ENCODE data around the gene RAI14. TPM values are rescaled to one million over a fixed set of nuclear protein-coding genes. Genes with fewer than 3 reads are reported as not detected.
"Not testable (repeated sequence)": the region's sequence is repeated elsewhere in the genome, so short reads cannot be mapped to it uniquely, and the experiment has no call there.

RAI14 gene
- total and polyA plus RNA-seq, 5 donors, result 4.5 to 22.7 (median 11.8) TPM

- H3K4me3 ChIP-seq (ENCODE audit: low read length), result no peak overlapping the region
- DNase-seq, result no peak
- no peak overlapping the region for H3K27ac ChIP-seq (ENCODE audit: low read length)
- H3K9me3 ChIP-seq (ENCODE audit: control insufficient read depth, low read length), result no peaks in the 10 kb centered on the region
- no peak for ATAC-seq
- WGBS, result 73% methylated on average over 1 of the region's 1 CpG
- H3K27me3 ChIP-seq (ENCODE audit: control insufficient read depth, insufficient read depth), result no peaks in the 10 kb centered on the region
- intact Hi-C loops (cut with DNase I), result no loop called here
- H3K4me1 ChIP-seq (ENCODE audit: control insufficient read depth, insufficient read depth, low read length), result no peaks in the 10 kb centered on the region
Measured at GRCh38 chr5:34775886-34776285, 119.8 kb downstream of the RAI14 start.

DNA sequence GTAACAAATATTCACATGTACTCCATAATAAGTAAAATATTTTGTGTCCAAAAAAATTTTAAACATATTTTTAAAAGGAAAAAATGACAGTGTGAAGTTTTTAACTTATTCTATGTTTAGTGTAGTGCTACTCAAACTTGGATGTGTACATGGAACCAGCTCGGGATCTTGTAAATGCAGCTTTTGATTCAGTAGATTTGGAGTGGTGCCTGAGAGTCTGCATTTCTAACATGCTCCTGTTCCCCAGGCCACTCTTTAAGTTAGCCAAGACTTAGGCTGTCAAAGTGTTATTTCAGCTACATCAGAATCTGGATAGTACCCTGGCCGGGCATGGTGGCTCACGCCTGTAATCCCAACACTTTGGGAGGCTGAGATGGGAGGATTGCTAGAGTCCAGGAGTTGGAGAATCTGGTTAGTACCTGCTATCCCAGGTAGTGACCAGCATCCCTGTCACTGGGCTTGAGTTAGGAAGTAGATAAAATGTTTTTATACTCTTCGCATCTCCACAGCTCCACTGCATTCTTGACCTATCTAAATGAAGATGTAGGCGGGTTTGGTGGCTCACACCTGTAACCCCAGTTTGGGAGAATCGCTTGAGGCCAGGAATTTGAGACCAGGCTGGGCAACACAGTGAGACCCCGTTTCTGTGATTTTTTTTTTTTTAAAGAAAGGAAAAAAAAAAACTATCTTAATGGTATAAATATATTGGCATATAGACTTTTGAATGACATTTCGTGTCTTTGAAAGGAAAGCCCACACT, 122.1 kb downstream of the RAI14 start:
- no peaks in the 10 kb centered on the region for H3K4me1 ChIP-seq (ENCODE audit: control insufficient read depth, insufficient read depth, low read length)
- H3K27me3 ChIP-seq (ENCODE audit: control insufficient read depth, insufficient read depth), result no peaks in the 10 kb centered on the region
- ATAC-seq (no peak), DNase-seq (no peak)
- no peak overlapping the region for H3K4me3 ChIP-seq (ENCODE audit: low read length)
- intact Hi-C loops (cut with DNase I), result no loop called here
- H3K9me3 ChIP-seq (ENCODE audit: control insufficient read depth, low read length), result no peaks in the 10 kb centered on the region
- WGBS, result 97% methylated on average over 8 of the region's 8 CpGs
- no peak overlapping the region for H3K27ac ChIP-seq (ENCODE audit: low read length)

GRCh38 chr5:34783892-34784291, 127.8 kb downstream of the RAI14 start:
- H3K4me3 ChIP-seq (ENCODE audit: low read length); H3K27me3 ChIP-seq (ENCODE audit: control insufficient read depth, insufficient read depth); intact Hi-C loops (cut with DNase I); H3K4me1 ChIP-seq (ENCODE audit: control insufficient read depth, insufficient read depth, low read length); DNase-seq; H3K27ac ChIP-seq (ENCODE audit: low read length); ATAC-seq; H3K9me3 ChIP-seq (ENCODE audit: control insufficient read depth, low read length): not testable (repeated sequence)
- WGBS, result 93% methylated on average over 4 of the region's 4 CpGs

DNA sequence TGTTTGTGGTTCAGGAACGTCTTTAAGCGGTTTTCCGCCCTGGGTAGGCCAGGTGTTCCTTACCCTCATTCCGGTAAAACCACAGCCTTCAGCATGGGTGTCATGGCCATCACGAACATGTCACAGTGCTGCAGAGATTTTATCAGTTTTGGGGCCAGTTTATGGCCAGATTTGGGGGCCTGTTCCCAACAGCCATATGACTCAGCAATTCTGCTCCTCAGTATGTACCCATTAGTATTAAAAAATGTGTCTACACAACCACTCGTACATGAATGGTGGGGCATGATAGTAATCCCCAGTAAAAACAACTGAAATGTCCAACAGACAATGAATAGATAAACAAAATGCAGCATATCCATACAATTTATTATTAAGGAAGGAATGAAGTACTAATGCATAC, 130.9 kb downstream of the RAI14 start:
- ATAC-seq, result no peak
- no peak overlapping the region for H3K27ac ChIP-seq (ENCODE audit: low read length)
- H3K27me3 ChIP-seq (ENCODE audit: control insufficient read depth, insufficient read depth), result no peaks in the 10 kb centered on the region
- intact Hi-C loops (cut with DNase I), result no loop called here
- DNase-seq, result no peak
- no peaks in the 10 kb centered on the region for H3K9me3 ChIP-seq (ENCODE audit: control insufficient read depth, low read length)
- peaks cover 2% of the 10 kb centered on the region for H3K4me1 ChIP-seq (ENCODE audit: control insufficient read depth, insufficient read depth, low read length)
- WGBS, result 96% methylated on average over 6 of the region's 6 CpGs
- no peak overlapping the region for H3K4me3 ChIP-seq (ENCODE audit: low read length)

DNA sequence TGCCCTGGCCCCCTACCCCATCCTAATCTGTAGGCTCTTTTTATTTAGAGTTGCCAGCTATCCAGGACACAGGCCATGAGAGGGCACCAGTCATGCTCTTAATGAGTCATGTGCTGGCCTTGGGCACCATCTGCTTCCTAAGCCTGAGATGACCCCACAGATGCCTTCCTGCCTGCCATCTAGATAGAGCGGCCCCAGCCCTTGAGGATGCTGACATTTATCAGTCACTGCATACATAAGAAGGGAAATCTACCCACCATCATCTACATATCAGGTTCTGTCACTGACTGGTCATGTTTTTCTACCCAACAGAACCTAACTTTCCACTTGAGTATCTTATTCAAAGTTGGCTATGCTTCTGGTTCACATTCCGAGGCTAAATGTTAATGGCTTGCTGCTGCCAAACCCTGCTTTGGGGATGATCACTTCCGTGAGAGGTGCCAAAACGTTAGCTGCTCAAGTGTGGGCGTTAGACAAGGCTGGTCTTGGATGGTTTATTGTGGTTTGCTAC, 132.9 kb downstream of the RAI14 start:
- 28% methylated on average over 5 of the region's 5 CpGs for WGBS
- H3K4me1 ChIP-seq (ENCODE audit: control insufficient read depth, insufficient read depth, low read length), result peaks cover 2% of the 10 kb centered on the region
- H3K27me3 ChIP-seq (ENCODE audit: control insufficient read depth, insufficient read depth), result no peaks in the 10 kb centered on the region
- H3K4me3 ChIP-seq (ENCODE audit: low read length), result no peak overlapping the region
- no peaks in the 10 kb centered on the region for H3K9me3 ChIP-seq (ENCODE audit: control insufficient read depth, low read length)
- H3K27ac ChIP-seq (ENCODE audit: low read length), result no peak overlapping the region
- intact Hi-C loops (cut with DNase I), result no loop called here
- DNase-seq (peak in 2 of 3 donors; percentile 36 to 61), ATAC-seq (peak; percentile 74 to 84)

DNA sequence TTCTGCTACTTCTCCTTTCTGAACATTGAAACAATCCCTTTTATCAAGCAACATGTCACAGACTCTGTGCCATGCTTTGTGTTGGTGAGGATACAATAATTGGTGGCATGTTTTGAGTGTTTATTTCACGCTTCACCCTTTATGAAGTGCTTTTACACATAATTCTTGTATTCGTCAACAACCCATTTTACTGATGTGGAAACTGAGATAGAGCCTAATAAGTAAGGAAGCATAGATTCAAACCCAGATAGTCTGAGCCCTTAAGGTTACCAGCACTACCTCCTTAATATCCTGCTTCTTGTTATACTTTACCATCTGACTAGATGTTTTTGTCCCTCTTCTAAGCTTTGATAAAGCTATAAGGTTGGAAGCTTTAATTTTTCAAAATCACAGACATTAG, 133.5 kb downstream of the RAI14 start:
- ATAC-seq, result no peak
- Histone ChIP-seq H3K27me3 (ENCODE audit: control insufficient read depth, insufficient read depth) (no peaks in the 10 kb centered on the region), H3K4me1 (ENCODE audit: control insufficient read depth, insufficient read depth, low read length) (peaks cover 2% of the 10 kb centered on the region), H3K9me3 (ENCODE audit: control insufficient read depth, low read length) (no peaks in the 10 kb centered on the region), H3K27ac (ENCODE audit: low read length) (no peak overlapping the region), H3K4me3 (ENCODE audit: low read length) (no peak overlapping the region)
- WGBS, result 99% methylated on average over 2 of the region's 2 CpGs
- DNase-seq, result no peak
- intact Hi-C loops (cut with DNase I), result no loop called here

GRCh38 chr5:34790069-34790468, 133.9 kb downstream of the RAI14 start:
- ATAC-seq (no peak), DNase-seq (no peak)
- intact Hi-C loops (cut with DNase I), result no loop called here
- Histone ChIP-seq H3K27me3 (ENCODE audit: control insufficient read depth, insufficient read depth) (no peaks in the 10 kb centered on the region), H3K4me1 (ENCODE audit: control insufficient read depth, insufficient read depth, low read length) (peaks cover 2% of the 10 kb centered on the region), H3K4me3 (ENCODE audit: low read length) (no peak overlapping the region), H3K27ac (ENCODE audit: low read length) (no peak overlapping the region), H3K9me3 (ENCODE audit: control insufficient read depth, low read length) (no peaks in the 10 kb centered on the region)
- WGBS, result 52% methylated on average over 1 of the region's 1 CpG

GRCh38 chr5:34791761-34792244, 135.7 kb downstream of the RAI14 start:
- intact Hi-C loops (cut with DNase I), result no loop called here

DNA sequence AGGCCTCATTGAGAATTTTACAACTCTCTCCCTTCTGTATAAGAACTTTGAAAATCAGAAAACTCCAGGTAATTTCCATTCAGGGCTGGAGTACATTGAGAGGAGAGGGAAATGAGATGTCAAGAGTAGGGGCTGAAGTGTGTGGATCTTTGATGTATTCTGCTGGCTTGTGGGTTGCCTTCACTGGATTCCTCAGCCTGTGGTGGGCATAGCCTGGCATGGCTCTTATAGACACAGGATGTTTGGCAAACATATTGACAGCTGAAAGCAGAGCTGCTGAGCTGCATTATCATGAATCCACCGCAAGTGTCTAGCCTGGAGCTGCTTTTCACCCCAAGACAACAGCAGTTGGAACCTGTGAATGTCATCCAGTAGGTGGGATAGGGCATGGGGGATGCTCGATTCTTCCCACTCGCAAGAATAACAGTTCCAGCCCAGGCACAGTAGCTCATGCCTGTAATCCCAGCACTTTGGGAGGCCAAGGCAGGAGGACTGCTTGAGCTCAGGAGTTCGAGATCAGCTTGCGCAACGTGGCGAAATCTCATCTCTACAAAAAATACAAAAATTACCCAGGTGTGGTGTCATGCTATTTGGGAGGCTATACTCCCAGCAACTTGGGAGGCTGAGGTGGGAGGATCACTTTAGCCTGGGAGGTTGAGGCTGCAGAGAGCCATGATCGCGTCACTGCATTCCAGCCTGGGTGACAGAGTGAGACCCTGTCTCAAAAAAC, 146.9 kb downstream of the RAI14 start:
- intact Hi-C loops (cut with DNase I), result no loop called here
- H3K4me1 ChIP-seq (ENCODE audit: control insufficient read depth, insufficient read depth, low read length), result no peaks in the 10 kb centered on the region
- H3K27ac ChIP-seq (ENCODE audit: low read length), result no peak overlapping the region
- H3K9me3 ChIP-seq (ENCODE audit: control insufficient read depth, low read length), result no peaks in the 10 kb centered on the region
- H3K27me3 ChIP-seq (ENCODE audit: control insufficient read depth, insufficient read depth), result no peaks in the 10 kb centered on the region
- no peak for ATAC-seq
- no peak overlapping the region for H3K4me3 ChIP-seq (ENCODE audit: low read length)
- 97% methylated on average over 9 of the region's 9 CpGs for WGBS
- DNase-seq, result no peak

More at GRCh38 chr5:34791761-34792244, 135.7 kb downstream of the RAI14 start:
- no peak overlapping the region for H3K4me3 ChIP-seq (ENCODE audit: low read length)
- ATAC-seq (peak; percentile 63 to 79), DNase-seq (peak in 1 of 3 donors; percentile 16)
- H3K27me3 ChIP-seq (ENCODE audit: control insufficient read depth, insufficient read depth), result no peaks in the 10 kb centered on the region
- no peaks in the 10 kb centered on the region for H3K9me3 ChIP-seq (ENCODE audit: control insufficient read depth, low read length)
- H3K27ac ChIP-seq (ENCODE audit: low read length), result peak overlapping the region; percentile 8
- H3K4me1 ChIP-seq (ENCODE audit: control insufficient read depth, insufficient read depth, low read length), result peaks cover 2% of the 10 kb centered on the region
- WGBS, result 64% methylated on average over 5 of the region's 5 CpGs

GRCh38 chr5:34803974-34804732, 148.0 kb downstream of the RAI14 start:
- Histone ChIP-seq H3K9me3 (ENCODE audit: control insufficient read depth, low read length) (peaks cover 2% of the 10 kb centered on the region), H3K4me3 (ENCODE audit: low read length) (no peak overlapping the region), H3K27me3 (ENCODE audit: control insufficient read depth, insufficient read depth) (no peaks in the 10 kb centered on the region), H3K27ac (ENCODE audit: low read length) (no peak overlapping the region), H3K4me1 (ENCODE audit: control insufficient read depth, insufficient read depth, low read length) (no peaks in the 10 kb centered on the region)
- ATAC-seq (no peak), DNase-seq (no peak)
- WGBS, result 93% methylated on average over 4 of the region's 4 CpGs
- intact Hi-C loops (cut with DNase I), result no loop called here

DNA sequence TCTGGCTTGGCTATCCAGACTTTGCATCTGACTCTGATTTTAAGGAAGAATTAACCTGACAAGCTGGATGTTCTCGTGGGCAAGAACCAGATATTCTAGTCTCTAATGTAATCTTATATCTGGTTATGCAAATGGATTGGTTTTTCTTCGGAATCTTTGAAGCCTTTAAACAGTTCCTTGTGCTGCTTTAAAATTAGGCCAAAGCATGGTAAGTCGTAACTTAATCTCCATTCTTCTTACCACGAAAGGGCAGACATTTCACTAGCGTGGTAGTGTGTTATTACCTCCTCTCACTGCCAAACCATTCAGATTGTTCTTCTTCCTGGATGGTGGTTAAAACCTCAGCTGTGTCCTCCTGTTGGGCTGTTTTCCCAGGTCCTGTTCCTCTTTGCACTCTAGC, 148.8 kb downstream of the RAI14 start:
- H3K4me1 ChIP-seq (ENCODE audit: control insufficient read depth, insufficient read depth, low read length), result no peaks in the 10 kb centered on the region
- WGBS, result 92% methylated on average over 5 of the region's 5 CpGs
- no peak overlapping the region for H3K27ac ChIP-seq (ENCODE audit: low read length)
- H3K4me3 ChIP-seq (ENCODE audit: low read length), result no peak overlapping the region
- intact Hi-C loops (cut with DNase I), result no loop called here
- no peaks in the 10 kb centered on the region for H3K27me3 ChIP-seq (ENCODE audit: control insufficient read depth, insufficient read depth)
- ATAC-seq (no peak), DNase-seq (no peak)
- H3K9me3 ChIP-seq (ENCODE audit: control insufficient read depth, low read length), result peaks cover 2% of the 10 kb centered on the region
